GM12878 (cell line): ENCODE data around the gene DIS3L2. TPM values are rescaled to one million over a fixed set of nuclear protein-coding genes. Genes with fewer than 3 reads are reported as not detected.

ENCODE experiments used
- ATAC-seq: fragments of 200-7000 bp; cut with Tn5 transposase; 3 replicates; pipeline ENCODE4 v1.9.1; 2020; ENCODE audit warnings: mild to moderate bottlenecking, moderate library complexity
- BruUV-seq: library from RNA; stranded (reverse); fragments of 400-500 nt; replicated peaks from 2 replicates; lab custom pipeline; 2021; lab: Mats Ljungman, UMichigan
- CTCF ChIA-PET: fragments of 300-600 bp; sonication (Branson Sonifier 250); formaldehyde crosslinking; extraction: SDS; loops from one replicate; lab custom pipeline; 2021; ENCODE audit warnings: inconsistent platforms; lab: Yijun Ruan, JAX
- POLR2A ChIA-PET: fragments of 350-600 bp; formaldehyde crosslinking; extraction: SDS; loops from one replicate; lab custom pipeline; 2021; ENCODE audit warnings: inconsistent platforms; lab: Charles Lee
- RAD21 ChIA-PET: fragments of 300-600 bp; sonication (Branson Sonifier 250); formaldehyde crosslinking; loops from one replicate; lab custom pipeline; 2023; ENCODE audit warnings: antibody characterized with exemption; ENCODE audit not compliant: unreplicated experiment; lab: Charles Lee
- SMC1A ChIA-PET: fragments of 300-600 bp; sonication (Branson Sonifier 250); formaldehyde crosslinking; loops from one replicate; lab custom pipeline; 2023; ENCODE audit not compliant: unreplicated experiment, uncharacterized antibody; lab: Charles Lee
- DNase-seq: peaks from one replicate; pipeline ENCODE4 v3.0.0-alpha.2; 2011; ENCODE audit warnings: low read depth, low spot score
- FAIRE-seq: peaks from 3 replicates; lab custom pipeline; 2011; peaks lifted over from hg19 to GRCh38; lab: Jason Lieb, UNC
- H2AFZ ChIP-seq: 2 replicates; pipeline ENCODE4 v1.6.0; 2011; ENCODE audit warnings: low read depth, low read length, control low read depth; ENCODE audit not compliant: control insufficient read depth
- H3K27ac ChIP-seq: 2 replicates; pipeline ENCODE4 v1.5.1; 2011; ENCODE audit warnings: control low read depth; ENCODE audit not compliant: control insufficient read depth, insufficient read depth
- H3K27me3 ChIP-seq, 2 experiments: replicated peaks in 1 of 2; 2 replicates each; pipeline versions ENCODE4 v1.6.0 to v1.6.1; 2011; ENCODE audit warnings: low read length in 1 of 2; ENCODE audit not compliant: control insufficient read depth in 2 of 2, insufficient read depth in 2 of 2
- H3K36me3 ChIP-seq, 2 experiments: 2 replicates each; pipeline ENCODE4 v1.5.1; 2011; ENCODE audit warnings: low read length in 1 of 2; ENCODE audit not compliant: control insufficient read depth in 2 of 2, insufficient read depth in 2 of 2
- H3K4me1 ChIP-seq: 2 replicates; pipeline ENCODE4 v1.6.1; 2011; ENCODE audit warnings: mild to moderate bottlenecking, low read length, moderate library complexity, mixed read lengths; ENCODE audit not compliant: control insufficient read depth, insufficient read depth
- H3K4me2 ChIP-seq: 2 replicates; pipeline ENCODE4 v1.6.0; 2011; ENCODE audit warnings: control low read depth; ENCODE audit not compliant: control insufficient read depth, insufficient read depth
- H3K4me3 ChIP-seq: fragments of 200-600 bp; sonication (generic); 2 replicates; pipeline ENCODE4 v1.5.1; 2016
- H3K79me2 ChIP-seq: 2 replicates; pipeline ENCODE4 v1.6.0; 2011; ENCODE audit warnings: low read length; ENCODE audit not compliant: control insufficient read depth, insufficient read depth
- H3K9ac ChIP-seq: 2 replicates; pipeline ENCODE4 v1.8.0; 2011; ENCODE audit warnings: low read length, control low read depth, mixed read lengths; ENCODE audit not compliant: control insufficient read depth, insufficient read depth
- H3K9me3 ChIP-seq: replicated peaks from 3 replicates; pipeline ENCODE4 v1.5.1; 2011; ENCODE audit warnings: mild to moderate bottlenecking, low read length; ENCODE audit not compliant: control insufficient read depth, insufficient read depth
- H4K20me1 ChIP-seq: 2 replicates; pipeline ENCODE4 v1.6.0; 2011; ENCODE audit not compliant: control insufficient read depth, insufficient read depth
- BMI1 ChIP-seq: fragments of 450-650 bp; IDR thresholded peaks from 2 replicates; pipeline ENCODE4 v1.6.1; 2016; ENCODE audit warnings: mild to moderate bottlenecking, moderate library complexity, borderline replicate concordance
- CUX1 ChIP-seq: IDR thresholded peaks from 2 replicates; pipeline ENCODE4 v1.6.1; 2012; ENCODE audit warnings: improper control_type of control experiment, low read depth, low read length; ENCODE audit not compliant: insufficient replicate concordance
- ETV6 ChIP-seq, 2 experiments: fragments of 450-650 bp in 1 of 2; IDR thresholded peaks in 1 of 2; conservative IDR thresholded peaks in 1 of 2; 2 replicates each; pipeline ENCODE4 v1.6.1; 2014; ENCODE audit warnings: antibody characterized with exemption in 1 of 2, borderline replicate concordance in 1 of 2, low read depth in 1 of 2, mild to moderate bottlenecking in 1 of 2, moderate library complexity in 1 of 2
- NBN ChIP-seq: fragments of 450-650 bp; IDR thresholded peaks from 2 replicates; pipeline ENCODE4 v1.6.1; 2016
- PML ChIP-seq: IDR thresholded peaks from 2 replicates; pipeline ENCODE4 v1.6.1; 2012; ENCODE audit warnings: low read length, inconsistent platforms
- RCOR1 ChIP-seq: conservative IDR thresholded peaks from 2 replicates; pipeline ENCODE4 v1.6.1; 2012; ENCODE audit warnings: low read depth, low read length, improper control_type of control experiment
- RELB ChIP-seq: fragments of 450-650 bp; IDR thresholded peaks from 2 replicates; pipeline ENCODE4 v1.6.1; 2017; ENCODE audit warnings: low read depth, mild to moderate bottlenecking, moderate library complexity
- SIN3A ChIP-seq: IDR thresholded peaks from 2 replicates; pipeline ENCODE4 v1.6.1; 2012; ENCODE audit warnings: low read depth, low read length, improper control_type of control experiment
- SKIL ChIP-seq: fragments of 450-650 bp; IDR thresholded peaks from 2 replicates; pipeline ENCODE4 v1.6.1; 2017; ENCODE audit warnings: mild to moderate bottlenecking, low read depth, inconsistent platforms; ENCODE audit not compliant: poor library complexity, severe bottlenecking
- SREBF2 ChIP-seq: IDR thresholded peaks from 2 replicates; pipeline ENCODE4 v1.6.1; 2012; ENCODE audit warnings: mild to moderate bottlenecking, low read length
- SUZ12 ChIP-seq: fragments of 200-600 bp; sonication (generic); IDR thresholded peaks from one replicate; pipeline ENCODE4 v1.6.1; 2018; ENCODE audit warnings: antibody characterized with exemption, mild to moderate bottlenecking; ENCODE audit not compliant: unreplicated experiment
- TAF1 ChIP-seq: IDR thresholded peaks from 2 replicates; pipeline ENCODE4 v1.6.1; 2011; ENCODE audit warnings: mild to moderate bottlenecking, low read depth, low read length, borderline replicate concordance
- YY1 ChIP-seq: IDR thresholded peaks from 2 replicates; pipeline ENCODE4 v1.6.1; 2011; ENCODE audit warnings: low read depth, mild to moderate bottlenecking, low read length
- ZNF622 ChIP-seq: fragments of 450-650 bp; IDR thresholded peaks from 2 replicates; pipeline ENCODE4 v1.6.1; 2017; ENCODE audit warnings: mild to moderate bottlenecking, inconsistent platforms
- WGBS: methylation state at CpG from one replicate; pipeline ENCODE4 v1.1.6; 2016; ENCODE audit warnings: low lambda C conversion rate; ENCODE audit not compliant: insufficient replicate concordance, insufficient coverage; ENCODE audit errors: missing lambda C conversion rate; 5-methylcytosine and 5-hydroxymethylcytosine counted together
- in situ Hi-C: fragments of 300-500 bp; cut with MboI; formaldehyde crosslinking; loops from 9 replicates; pipeline ENCODE4 v1.14.3; 2018; ENCODE audit warnings: mixed read lengths
- intact Hi-C: fragments of 100-400 bp; cut with micrococcal nuclease; formaldehyde crosslinking; loops from one replicate; pipeline ENCODE4 v1.14.2; 2022; ENCODE audit not compliant: unreplicated experiment
- polyA plus RNA-seq, 11 experiments: library from polyadenylated mRNA; depleted of rRNA in 4 of 11; unstranded in 6 of 11; stranded (reverse) in 5 of 11; fragments of >200 nt; fragmentation: Nextera tagmentation in 4 of 11; fragmentation: Illumina TruSeq in 1 of 11; extraction: Ambion mirVana in 4 of 11; extraction: Trizol in 1 of 11; gene quantifications; 1 replicate in 1 of 11; 2 replicates in 10 of 11; pipeline versions ENCODE4 v1.2.1 to v1.2.3, GENCODE V29; 2011 to 2016; ENCODE audit warnings: inconsistent platforms in 2 of 11, missing spikeins in 2 of 11, low read depth in 1 of 11
- total RNA-seq, 4 experiments: library from RNA; depleted of rRNA in 3 of 4; stranded (reverse); fragments of >200 nt in 3 of 4; fragmentation: Illumina TruSeq in 1 of 4; extraction: Trizol in 1 of 4; gene quantifications; 2 replicates each; pipeline versions ENCODE4 v1.2.1 to v1.2.3, GENCODE V29; 2013 to 2021

DIS3L2 gene
- total and polyA plus RNA-seq, 10 of the 15 experiments (the other 5 are each of a cell fraction or from before 2014, with no cell fraction given): 3.5 to 27.1 (median 16.0) TPM

- Histone ChIP-seq H3K4me3 (no peak overlapping the region), H3K9me3 (no peaks in the 10 kb centered on the region), H3K4me1 (no peaks in the 10 kb centered on the region), H3K79me2 (no peaks in the 10 kb centered on the region), H3K27ac (no peak overlapping the region), H3K4me2 (no peak overlapping the region), H2AFZ (no peak overlapping the region), H3K27me3 (no peaks in the 10 kb centered on the region), H4K20me1 (no peaks in the 10 kb centered on the region), H3K9ac (no peak overlapping the region), H3K36me3 (no peaks in the 10 kb centered on the region)
- POLR2A ChIA-PET: no interaction called here
- DNase-seq (no peak), ATAC-seq (no peak), FAIRE-seq (no peak)
- 57% methylated on average over 18 of the region's 18 CpGs for WGBS
- CTCF ChIA-PET: no interaction called here
- intact Hi-C loops (no loop called here), in situ Hi-C loops (no loop called here)
- RAD21 ChIA-PET: no interaction called here
- no TSS peak for BruUV-seq
- SMC1A ChIA-PET: interaction anchor here (1.1 to 1.5 kb wide), 2 partner anchors 8 to 471 kb away, joined by 3 to 4 read pairs; no protein-coding TSS in a partner anchor
- TF ChIP-seq ETV6 (conservative IDR thresholded peaks at IDR 0.05 in 1 of 2, IDR thresholded peaks at IDR 0.05 in 1 of 2; ENCODE audit: borderline replicate concordance in 1 of 2, low read depth in 1 of 2) (no peak), SIN3A (no peak), NBN (no peak), BMI1 (no peak), YY1 (no peak), SUZ12 (no peak), CUX1 (no peak), SKIL (no peak), ZNF622 (no peak), RELB (no peak), TAF1 (no peak), PML (no peak), SREBF2 (no peak), RCOR1 (no peak)
- TF ChIP-seq, all 136 proteins: peak for 0
Measured at GRCh38 chr2:232372231-232373208, 411.0 kb downstream of the DIS3L2 start.
